ENCODE data around the gene SVOP. TPM values are rescaled to one million over a fixed set of nuclear protein-coding genes. Genes with fewer than 3 reads are reported as not detected.
"Not testable (repeated sequence)": the region's sequence is repeated elsewhere in the genome, so short reads cannot be mapped to it uniquely, and the experiment has no call there.

SVOP gene
- total and polyA plus RNA-seq, 2 experiments from 2014 or later, result 0.10 TPM; not detected in 1

- no peaks in the 10 kb centered on the region for H3K27me3 ChIP-seq (ENCODE audit: insufficient read depth)
- Mint-ChIP-seq H3K36me3 (ENCODE audit: low read depth) (no peaks in the 10 kb centered on the region), H3K4me1 (no peaks in the 10 kb centered on the region), H3K27me3 (ENCODE audit: insufficient read depth, low read depth, poor library complexity) (peaks cover 4% of the 10 kb centered on the region), H3K27ac (no peak overlapping the region), H3K9me3 (no peaks in the 10 kb centered on the region; the same call in 2 of the 3 replicates), H3K4me3 (no peak overlapping the region)
- no peaks in the 10 kb centered on the region for H3K9me2 ChIP-seq (ENCODE audit: insufficient read depth)
- ATAC-seq (no peak), DNase-seq (ENCODE audit: low spot score) (no peak)
- no peaks in the 10 kb centered on the region for H3K4me1 ChIP-seq (ENCODE audit: insufficient read depth)
- no peak overlapping the region for H2AFZ ChIP-seq
- no peak overlapping the region for H3K4me2 ChIP-seq
- no peaks in the 10 kb centered on the region for H3F3A ChIP-seq (replicated peaks; ENCODE audit: low read depth)
- H3K4me3 ChIP-seq, result no peak overlapping the region
- no peaks in the 10 kb centered on the region for H3K79me2 ChIP-seq (replicated peaks; ENCODE audit: insufficient read depth)
- H3K27ac ChIP-seq (ENCODE audit: low read depth), result no peak overlapping the region
- no peaks in the 10 kb centered on the region for H4K20me1 ChIP-seq (replicated peaks; ENCODE audit: insufficient read depth)
- no peak for TF ChIP-seq ZNF114 (CRISPR knock-in tag; IDR thresholded peaks at IDR 0.05)
- no peak for TF ChIP-seq ZNF331 (CRISPR knock-in tag; IDR thresholded peaks at IDR 0.05; ENCODE audit: low read depth)
- TF ChIP-seq ETS1 (IDR thresholded peaks at IDR 0.05), result no peak
- no peak for TF ChIP-seq JUNB (IDR thresholded peaks at IDR 0.05; ENCODE audit: unreplicated experiment)
- no peak for TF ChIP-seq POLR2AphosphoS5 (IDR thresholded peaks at IDR 0.05; ENCODE audit: low read depth)
- TF ChIP-seq, protein P1, sequence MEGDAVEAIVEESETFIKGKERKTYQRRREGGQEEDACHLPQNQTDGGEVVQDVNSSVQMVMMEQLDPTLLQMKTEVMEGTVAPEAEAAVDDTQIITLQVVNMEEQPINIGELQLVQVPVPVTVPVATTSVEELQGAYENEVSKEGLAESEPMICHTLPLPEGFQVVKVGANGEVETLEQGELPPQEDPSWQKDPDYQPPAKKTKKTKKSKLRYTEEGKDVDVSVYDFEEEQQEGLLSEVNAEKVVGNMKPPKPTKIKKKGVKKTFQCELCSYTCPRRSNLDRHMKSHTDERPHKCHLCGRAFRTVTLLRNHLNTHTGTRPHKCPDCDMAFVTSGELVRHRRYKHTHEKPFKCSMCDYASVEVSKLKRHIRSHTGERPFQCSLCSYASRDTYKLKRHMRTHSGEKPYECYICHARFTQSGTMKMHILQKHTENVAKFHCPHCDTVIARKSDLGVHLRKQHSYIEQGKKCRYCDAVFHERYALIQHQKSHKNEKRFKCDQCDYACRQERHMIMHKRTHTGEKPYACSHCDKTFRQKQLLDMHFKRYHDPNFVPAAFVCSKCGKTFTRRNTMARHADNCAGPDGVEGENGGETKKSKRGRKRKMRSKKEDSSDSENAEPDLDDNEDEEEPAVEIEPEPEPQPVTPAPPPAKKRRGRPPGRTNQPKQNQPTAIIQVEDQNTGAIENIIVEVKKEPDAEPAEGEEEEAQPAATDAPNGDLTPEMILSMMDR (conservative IDR thresholded peaks at IDR 0.05; ENCODE audit: low read depth in 2 of 2), result no peak
- TF ChIP-seq EZH2phosphoT487 (IDR thresholded peaks at IDR 0.05; ENCODE audit: unreplicated experiment), result no peak
- TF ChIP-seq, protein P2, sequence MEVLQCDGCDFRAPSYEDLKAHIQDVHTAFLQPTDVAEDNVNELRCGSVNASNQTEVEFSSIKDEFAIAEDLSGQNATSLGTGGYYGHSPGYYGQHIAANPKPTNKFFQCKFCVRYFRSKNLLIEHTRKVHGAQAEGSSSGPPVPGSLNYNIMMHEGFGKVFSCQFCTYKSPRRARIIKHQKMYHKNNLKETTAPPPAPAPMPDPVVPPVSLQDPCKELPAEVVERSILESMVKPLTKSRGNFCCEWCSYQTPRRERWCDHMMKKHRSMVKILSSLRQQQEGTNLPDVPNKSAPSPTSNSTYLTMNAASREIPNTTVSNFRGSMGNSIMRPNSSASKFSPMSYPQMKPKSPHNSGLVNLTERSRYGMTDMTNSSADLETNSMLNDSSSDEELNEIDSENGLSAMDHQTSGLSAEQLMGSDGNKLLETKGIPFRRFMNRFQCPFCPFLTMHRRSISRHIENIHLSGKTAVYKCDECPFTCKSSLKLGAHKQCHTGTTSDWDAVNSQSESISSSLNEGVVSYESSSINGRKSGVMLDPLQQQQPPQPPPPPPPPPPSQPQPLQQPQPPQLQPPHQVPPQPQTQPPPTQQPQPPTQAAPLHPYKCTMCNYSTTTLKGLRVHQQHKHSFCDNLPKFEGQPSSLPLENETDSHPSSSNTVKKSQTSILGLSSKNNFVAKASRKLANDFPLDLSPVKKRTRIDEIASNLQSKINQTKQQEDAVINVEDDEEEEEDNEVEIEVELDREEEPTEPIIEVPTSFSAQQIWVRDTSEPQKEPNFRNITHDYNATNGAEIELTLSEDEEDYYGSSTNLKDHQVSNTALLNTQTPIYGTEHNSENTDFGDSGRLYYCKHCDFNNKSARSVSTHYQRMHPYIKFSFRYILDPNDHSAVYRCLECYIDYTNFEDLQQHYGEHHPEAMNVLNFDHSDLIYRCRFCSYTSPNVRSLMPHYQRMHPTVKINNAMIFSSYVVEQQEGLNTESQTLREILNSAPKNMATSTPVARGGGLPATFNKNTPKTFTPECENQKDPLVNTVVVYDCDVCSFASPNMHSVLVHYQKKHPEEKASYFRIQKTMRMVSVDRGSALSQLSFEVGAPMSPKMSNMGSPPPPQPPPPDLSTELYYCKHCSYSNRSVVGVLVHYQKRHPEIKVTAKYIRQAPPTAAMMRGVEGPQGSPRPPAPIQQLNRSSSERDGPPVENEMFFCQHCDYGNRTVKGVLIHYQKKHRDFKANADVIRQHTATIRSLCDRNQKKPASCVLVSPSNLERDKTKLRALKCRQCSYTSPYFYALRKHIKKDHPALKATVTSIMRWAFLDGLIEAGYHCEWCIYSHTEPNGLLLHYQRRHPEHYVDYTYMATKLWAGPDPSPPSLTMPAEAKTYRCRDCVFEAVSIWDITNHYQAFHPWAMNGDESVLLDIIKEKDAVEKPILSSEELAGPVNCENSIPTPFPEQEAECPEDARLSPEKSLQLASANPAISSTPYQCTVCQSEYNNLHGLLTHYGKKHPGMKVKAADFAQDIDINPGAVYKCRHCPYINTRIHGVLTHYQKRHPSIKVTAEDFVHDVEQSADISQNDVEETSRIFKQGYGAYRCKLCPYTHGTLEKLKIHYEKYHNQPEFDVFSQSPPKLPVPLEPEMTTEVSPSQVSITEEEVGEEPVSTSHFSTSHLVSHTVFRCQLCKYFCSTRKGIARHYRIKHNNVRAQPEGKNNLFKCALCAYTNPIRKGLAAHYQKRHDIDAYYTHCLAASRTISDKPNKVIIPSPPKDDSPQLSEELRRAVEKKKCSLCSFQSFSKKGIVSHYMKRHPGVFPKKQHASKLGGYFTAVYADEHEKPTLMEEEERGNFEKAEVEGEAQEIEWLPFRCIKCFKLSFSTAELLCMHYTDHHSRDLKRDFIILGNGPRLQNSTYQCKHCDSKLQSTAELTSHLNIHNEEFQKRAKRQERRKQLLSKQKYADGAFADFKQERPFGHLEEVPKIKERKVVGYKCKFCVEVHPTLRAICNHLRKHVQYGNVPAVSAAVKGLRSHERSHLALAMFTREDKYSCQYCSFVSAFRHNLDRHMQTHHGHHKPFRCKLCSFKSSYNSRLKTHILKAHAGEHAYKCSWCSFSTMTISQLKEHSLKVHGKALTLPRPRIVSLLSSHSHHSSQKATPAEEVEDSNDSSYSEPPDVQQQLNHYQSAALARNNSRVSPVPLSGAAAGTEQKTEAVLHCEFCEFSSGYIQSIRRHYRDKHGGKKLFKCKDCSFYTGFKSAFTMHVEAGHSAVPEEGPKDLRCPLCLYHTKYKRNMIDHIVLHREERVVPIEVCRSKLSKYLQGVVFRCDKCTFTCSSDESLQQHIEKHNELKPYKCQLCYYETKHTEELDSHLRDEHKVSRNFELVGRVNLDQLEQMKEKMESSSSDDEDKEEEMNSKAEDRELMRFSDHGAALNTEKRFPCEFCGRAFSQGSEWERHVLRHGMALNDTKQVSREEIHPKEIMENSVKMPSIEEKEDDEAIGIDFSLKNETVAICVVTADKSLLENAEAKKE (CRISPR knock-in tag; IDR thresholded peaks at IDR 0.05), result no peak
- TF ChIP-seq, protein P3, sequence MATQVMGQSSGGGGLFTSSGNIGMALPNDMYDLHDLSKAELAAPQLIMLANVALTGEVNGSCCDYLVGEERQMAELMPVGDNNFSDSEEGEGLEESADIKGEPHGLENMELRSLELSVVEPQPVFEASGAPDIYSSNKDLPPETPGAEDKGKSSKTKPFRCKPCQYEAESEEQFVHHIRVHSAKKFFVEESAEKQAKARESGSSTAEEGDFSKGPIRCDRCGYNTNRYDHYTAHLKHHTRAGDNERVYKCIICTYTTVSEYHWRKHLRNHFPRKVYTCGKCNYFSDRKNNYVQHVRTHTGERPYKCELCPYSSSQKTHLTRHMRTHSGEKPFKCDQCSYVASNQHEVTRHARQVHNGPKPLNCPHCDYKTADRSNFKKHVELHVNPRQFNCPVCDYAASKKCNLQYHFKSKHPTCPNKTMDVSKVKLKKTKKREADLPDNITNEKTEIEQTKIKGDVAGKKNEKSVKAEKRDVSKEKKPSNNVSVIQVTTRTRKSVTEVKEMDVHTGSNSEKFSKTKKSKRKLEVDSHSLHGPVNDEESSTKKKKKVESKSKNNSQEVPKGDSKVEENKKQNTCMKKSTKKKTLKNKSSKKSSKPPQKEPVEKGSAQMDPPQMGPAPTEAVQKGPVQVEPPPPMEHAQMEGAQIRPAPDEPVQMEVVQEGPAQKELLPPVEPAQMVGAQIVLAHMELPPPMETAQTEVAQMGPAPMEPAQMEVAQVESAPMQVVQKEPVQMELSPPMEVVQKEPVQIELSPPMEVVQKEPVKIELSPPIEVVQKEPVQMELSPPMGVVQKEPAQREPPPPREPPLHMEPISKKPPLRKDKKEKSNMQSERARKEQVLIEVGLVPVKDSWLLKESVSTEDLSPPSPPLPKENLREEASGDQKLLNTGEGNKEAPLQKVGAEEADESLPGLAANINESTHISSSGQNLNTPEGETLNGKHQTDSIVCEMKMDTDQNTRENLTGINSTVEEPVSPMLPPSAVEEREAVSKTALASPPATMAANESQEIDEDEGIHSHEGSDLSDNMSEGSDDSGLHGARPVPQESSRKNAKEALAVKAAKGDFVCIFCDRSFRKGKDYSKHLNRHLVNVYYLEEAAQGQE (IDR thresholded peaks at IDR 0.05; ENCODE audit: unreplicated experiment), result no peak
- no peak for TF ChIP-seq CREB1 (CRISPR knock-in tag; IDR thresholded peaks at IDR 0.05; ENCODE audit: low read depth)
- TF ChIP-seq EZH2 (IDR thresholded peaks at IDR 0.05; ENCODE audit: low read depth, unreplicated experiment), result no peak
- H3K36me3 ChIP-seq (ENCODE audit: insufficient read depth), result no peaks in the 10 kb centered on the region
Measured at GRCh38 chr12:108868781-108869180, 152.1 kb downstream of the SVOP start.

GRCh38 chr12:108866083-108866482, 154.8 kb downstream of the SVOP start:
- H3K9me2 ChIP-seq (ENCODE audit: insufficient read depth); H3K79me2 ChIP-seq (replicated peaks; ENCODE audit: insufficient read depth); H3K4me2 ChIP-seq; H3K27me3 Mint-ChIP-seq (ENCODE audit: insufficient read depth, low read depth, poor library complexity); ATAC-seq; DNase-seq (ENCODE audit: low spot score); H3K4me3 Mint-ChIP-seq; H2AFZ ChIP-seq; H3F3A ChIP-seq (replicated peaks; ENCODE audit: low read depth); H3K27ac Mint-ChIP-seq; H3K27ac ChIP-seq (ENCODE audit: low read depth); H3K9me3 Mint-ChIP-seq; H3K36me3 ChIP-seq (ENCODE audit: insufficient read depth); H3K27me3 ChIP-seq (ENCODE audit: insufficient read depth); H4K20me1 ChIP-seq (replicated peaks; ENCODE audit: insufficient read depth); H3K4me3 ChIP-seq; H3K4me1 ChIP-seq (ENCODE audit: insufficient read depth); H3K4me1 Mint-ChIP-seq; H3K36me3 Mint-ChIP-seq (ENCODE audit: low read depth): not testable (repeated sequence)

Measured in GM23338 (cell line).